ENCODE measurements around the gene STRIP2.
A peak's percentile ranks its signal among the peaks of the same experiment; 100 is the strongest.

Gene STRIP2

DNA sequence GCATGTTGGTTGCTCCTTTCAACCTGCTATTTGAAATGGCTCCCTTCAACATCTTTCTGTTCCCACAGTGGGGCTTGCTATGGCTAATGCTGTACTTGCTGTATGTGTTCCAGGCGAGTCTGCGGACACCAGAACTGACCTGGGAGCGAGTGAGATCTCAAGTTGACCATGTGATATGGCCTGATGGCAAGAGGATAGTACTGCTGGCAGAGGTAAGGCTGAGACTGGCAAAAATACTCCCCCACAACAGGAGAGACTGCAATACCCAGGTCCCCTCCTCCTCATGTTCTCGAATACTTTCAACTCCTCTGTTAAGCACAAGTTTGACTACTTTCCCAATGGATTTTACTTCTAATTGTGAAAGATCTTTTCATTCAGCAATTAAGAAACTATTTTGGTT lies 11.5 kb upstream of the STRIP2 start:
- TF ChIP-seq, protein P1, sequence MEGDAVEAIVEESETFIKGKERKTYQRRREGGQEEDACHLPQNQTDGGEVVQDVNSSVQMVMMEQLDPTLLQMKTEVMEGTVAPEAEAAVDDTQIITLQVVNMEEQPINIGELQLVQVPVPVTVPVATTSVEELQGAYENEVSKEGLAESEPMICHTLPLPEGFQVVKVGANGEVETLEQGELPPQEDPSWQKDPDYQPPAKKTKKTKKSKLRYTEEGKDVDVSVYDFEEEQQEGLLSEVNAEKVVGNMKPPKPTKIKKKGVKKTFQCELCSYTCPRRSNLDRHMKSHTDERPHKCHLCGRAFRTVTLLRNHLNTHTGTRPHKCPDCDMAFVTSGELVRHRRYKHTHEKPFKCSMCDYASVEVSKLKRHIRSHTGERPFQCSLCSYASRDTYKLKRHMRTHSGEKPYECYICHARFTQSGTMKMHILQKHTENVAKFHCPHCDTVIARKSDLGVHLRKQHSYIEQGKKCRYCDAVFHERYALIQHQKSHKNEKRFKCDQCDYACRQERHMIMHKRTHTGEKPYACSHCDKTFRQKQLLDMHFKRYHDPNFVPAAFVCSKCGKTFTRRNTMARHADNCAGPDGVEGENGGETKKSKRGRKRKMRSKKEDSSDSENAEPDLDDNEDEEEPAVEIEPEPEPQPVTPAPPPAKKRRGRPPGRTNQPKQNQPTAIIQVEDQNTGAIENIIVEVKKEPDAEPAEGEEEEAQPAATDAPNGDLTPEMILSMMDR (IDR thresholded peaks at IDR 0.05; ENCODE audit: extremely low read depth, missing control alignments), result no peak

GRCh38 chr7:129423700-129424410 lies 10.4 kb upstream of the STRIP2 start:
- TF ChIP-seq, protein P1 (IDR thresholded peaks at IDR 0.05; ENCODE audit: extremely low read depth, missing control alignments), result no peak

More for the DNA sequence above, 11.5 kb upstream of the STRIP2 start:
- no peak for DNase-seq (ENCODE audit: low spot score)

GRCh38 chr7:129426482-129426881 lies 7.8 kb upstream of the STRIP2 start:
- no peak for DNase-seq (ENCODE audit: low spot score)
- TF ChIP-seq, protein P1 (IDR thresholded peaks at IDR 0.05; ENCODE audit: extremely low read depth, missing control alignments), result no peak

More at GRCh38 chr7:129423700-129424410, 10.4 kb upstream of the STRIP2 start:
- DNase-seq (ENCODE audit: low spot score), result no peak

DNA sequence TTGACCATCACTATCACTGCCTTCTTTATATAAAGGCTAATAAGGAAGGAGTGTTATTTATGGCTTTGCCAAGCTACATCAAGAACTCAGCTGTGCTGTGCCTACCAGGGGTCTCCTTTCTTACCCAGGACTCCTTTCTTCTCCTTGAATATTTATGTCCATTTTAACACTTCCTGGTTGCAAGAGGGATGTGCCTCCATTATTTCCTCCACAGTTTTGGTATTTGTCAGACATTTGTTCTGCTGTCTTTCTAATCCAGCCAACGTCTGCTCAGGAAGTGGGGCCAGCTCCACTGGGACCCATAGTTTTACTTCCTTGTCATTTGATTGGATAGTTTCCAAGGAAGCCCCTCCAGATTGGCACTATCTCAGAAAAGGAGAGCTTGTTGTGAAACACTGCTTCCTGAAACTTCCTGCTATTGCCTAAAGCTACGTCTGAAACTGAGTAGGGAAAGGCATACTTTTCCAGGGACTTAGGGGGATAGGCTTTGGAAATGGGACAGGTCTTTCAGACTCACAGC lies 6.6 kb upstream of the STRIP2 start:
- DNase-seq (ENCODE audit: low spot score), result no peak
- TF ChIP-seq, protein P1 (IDR thresholded peaks at IDR 0.05; ENCODE audit: extremely low read depth, missing control alignments), result no peak

DNA sequence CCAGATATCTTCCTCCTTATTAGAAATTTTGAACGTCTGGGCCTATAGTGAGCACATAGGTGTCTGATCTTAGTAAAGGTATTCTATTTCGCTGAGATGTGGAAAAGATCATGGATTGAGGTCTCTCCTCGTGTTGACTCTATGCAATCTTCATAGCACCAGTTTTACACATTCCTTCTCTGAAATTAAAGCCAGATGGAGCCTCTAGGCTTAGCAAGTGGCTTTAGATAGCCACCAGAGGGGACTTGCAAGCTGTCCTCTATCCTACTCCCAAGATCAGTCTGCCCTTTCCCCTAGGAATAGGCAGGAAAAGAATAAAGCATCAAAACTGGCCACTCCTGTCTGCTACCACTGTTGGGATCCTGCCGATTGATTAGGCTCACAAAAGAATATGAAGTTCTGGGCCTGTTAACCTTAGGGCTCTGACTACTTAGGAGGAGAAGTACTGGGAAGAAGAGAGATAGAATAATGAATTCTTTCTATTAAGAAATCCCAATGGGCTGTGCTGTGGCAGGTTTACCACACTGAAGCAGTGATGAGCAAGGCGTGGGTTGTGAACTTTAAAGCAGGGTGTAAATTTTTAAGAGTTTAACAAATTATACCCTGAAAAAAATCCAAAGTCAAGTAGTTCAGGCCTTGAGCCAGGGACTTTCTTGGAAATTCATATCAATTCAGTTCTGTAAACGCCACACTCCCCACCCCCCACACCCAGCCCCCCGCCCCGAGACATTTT lies 2.2 kb upstream of the STRIP2 start:
- DNase-seq (ENCODE audit: low spot score), result no peak
- TF ChIP-seq, protein P1 (IDR thresholded peaks at IDR 0.05; ENCODE audit: extremely low read depth, missing control alignments), result no peak

DNA sequence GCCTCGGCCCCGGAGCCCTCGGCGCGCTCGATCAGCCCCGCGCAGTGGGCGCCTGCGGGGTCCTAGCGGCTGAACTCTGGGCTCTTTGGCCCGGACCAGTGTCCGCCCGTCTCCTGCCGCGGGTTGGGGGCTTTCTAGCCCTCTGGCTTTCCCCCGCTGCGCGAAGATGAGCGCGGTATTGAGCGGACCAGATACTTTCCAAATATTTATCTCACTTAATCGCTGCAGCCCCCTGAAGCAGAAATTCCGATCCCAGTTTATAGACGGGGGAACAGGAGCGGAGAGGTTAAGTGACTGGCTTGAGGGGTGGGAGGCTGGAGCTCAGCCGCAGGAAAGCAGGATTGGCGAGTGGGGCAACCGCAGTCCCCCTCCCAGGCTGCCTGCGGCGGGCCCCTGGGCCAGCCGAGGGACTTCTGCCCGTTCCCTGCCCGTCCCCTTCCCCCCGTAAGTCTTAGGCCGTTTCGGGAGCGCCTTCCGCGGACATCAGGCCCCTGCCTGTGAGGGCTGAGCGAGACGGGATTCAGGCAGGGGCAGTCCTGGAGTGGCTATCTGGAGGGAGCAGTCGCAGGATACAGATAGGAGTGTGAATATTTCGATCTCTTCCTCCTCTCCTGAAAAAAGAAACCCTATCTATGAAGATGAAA lies 565 bp downstream of the STRIP2 start:
- peak; percentile 25 for DNase-seq (ENCODE audit: low spot score)
- TF ChIP-seq, protein P1 (IDR thresholded peaks at IDR 0.05; ENCODE audit: extremely low read depth, missing control alignments), result no peak

- TF ChIP-seq, protein P1 (IDR thresholded peaks at IDR 0.05; ENCODE audit: extremely low read depth, missing control alignments), result no peak
- no peak for DNase-seq (ENCODE audit: low spot score)
Observed at GRCh38 chr7:129435414-129435829, 1.2 kb downstream of the STRIP2 start.
